ENCODE measurements around the gene A2ML1.
"Not testable (repeated sequence)": the region's sequence is repeated elsewhere in the genome, so short reads cannot be mapped to it uniquely, and the experiment has no call there.

Gene A2ML1

GRCh38 chr12:8909752-8910151 lies 87.3 kb downstream of the A2ML1 start:
- H3K4me1 Mint-ChIP-seq (ENCODE audit: low read depth in 2 of 2), result peaks cover 4 to 6% of the 10 kb centered on the region in 2 donors
- ATAC-seq (replicated peaks), result no peak
- no peak overlapping the region for H3K27ac Mint-ChIP-seq
- peaks cover 4% of the 10 kb centered on the region for H3K36me3 Mint-ChIP-seq (ENCODE audit: insufficient read depth)
- no peaks in the 10 kb centered on the region for H3K9me3 Mint-ChIP-seq
- H3K4me3 Mint-ChIP-seq, result no peak overlapping the region
- DNase-seq, result no peak
- peaks cover 8 to 9% of the 10 kb centered on the region in 2 donors for H3K27me3 Mint-ChIP-seq

- H3K9me3 Mint-ChIP-seq, result no peaks in the 10 kb centered on the region
- peaks cover 3 to 6% of the 10 kb centered on the region in 2 donors for H3K27me3 Mint-ChIP-seq
- peaks cover 4 to 6% of the 10 kb centered on the region in 2 donors for H3K4me1 Mint-ChIP-seq (ENCODE audit: low read depth in 2 of 2)
- ATAC-seq (replicated peaks), result no peak
- no peak overlapping the region for H3K27ac Mint-ChIP-seq
- H3K36me3 Mint-ChIP-seq (ENCODE audit: insufficient read depth), result peaks cover 4% of the 10 kb centered on the region
- no peak overlapping the region for H3K4me3 Mint-ChIP-seq
- DNase-seq, result no peak
These were observed 89.3 kb downstream of the A2ML1 start for GRCh38 chr12:8911606-8912268.

GRCh38 chr12:8912914-8913313 lies 90.5 kb downstream of the A2ML1 start:
- Mint-ChIP-seq H3K36me3 (ENCODE audit: insufficient read depth) (peaks cover 4% of the 10 kb centered on the region), H3K4me1 (ENCODE audit: low read depth in 2 of 2) (peaks cover 4 to 6% of the 10 kb centered on the region in 2 donors), H3K4me3 (peak overlapping the region in 1 of 2 donors; percentile 92), H3K9me3 (no peaks in the 10 kb centered on the region), H3K27ac (peak overlapping the region in 1 of 2 donors; percentile 2), H3K27me3 (no peaks in the 10 kb centered on the region)
- ATAC-seq (replicated peaks) (peak; percentile 12), DNase-seq (peak in 1 of 3 experiments; percentile 23)

GRCh38 chr12:8913702-8914032 lies 91.2 kb downstream of the A2ML1 start:
- no peak for ATAC-seq (replicated peaks)
- Mint-ChIP-seq H3K4me3 (peak overlapping the region; percentile 73 to 92), H3K9me3 (no peaks in the 10 kb centered on the region), H3K27me3 (no peaks in the 10 kb centered on the region), H3K27ac (no peak overlapping the region), H3K4me1 (ENCODE audit: low read depth in 2 of 2) (peaks cover 4 to 6% of the 10 kb centered on the region in 2 donors), H3K36me3 (ENCODE audit: insufficient read depth) (peaks cover 4% of the 10 kb centered on the region)
- no peak for DNase-seq

- not testable (repeated sequence) for H3K9me3 Mint-ChIP-seq; H3K4me1 Mint-ChIP-seq (ENCODE audit: low read depth in 2 of 2); H3K36me3 Mint-ChIP-seq (ENCODE audit: insufficient read depth); H3K27me3 Mint-ChIP-seq
- Mint-ChIP-seq H3K27ac (peak within 1 kb of the TSS in 1 of 2 donors; percentile 2), H3K4me3 (peak within 1 kb of the TSS; percentile 73 to 92)
- DNase-seq (peak; percentile 52 to 59 (median 54)), ATAC-seq (replicated peaks) (peak; percentile 72)
These were observed 91.8 kb downstream of the A2ML1 start, which contains the start of gene PHC1 for GRCh38 chr12:8914033-8914715. Gene PHC1, plus strand, starts transcription at chr12:8914509. Its CDS starts 3,169 bp downstream, at chr12:8917678.

GRCh38 chr12:8914716-8915526 lies 92.5 kb downstream of the A2ML1 start:
- H3K27ac Mint-ChIP-seq, result no peak overlapping the region
- H3K4me3 Mint-ChIP-seq, result no peak overlapping the region
- H3K4me1 Mint-ChIP-seq (ENCODE audit: low read depth in 2 of 2), result peaks cover 4 to 6% of the 10 kb centered on the region in 2 donors
- peak; percentile 81 for ATAC-seq (replicated peaks)
- no peaks in the 10 kb centered on the region for H3K9me3 Mint-ChIP-seq
- H3K36me3 Mint-ChIP-seq (ENCODE audit: insufficient read depth), result peaks cover 4% of the 10 kb centered on the region
- no peaks in the 10 kb centered on the region for H3K27me3 Mint-ChIP-seq
- DNase-seq, result peak; percentile 49 to 58 (median 56)

GRCh38 chr12:8916154-8916553 lies 93.7 kb downstream of the A2ML1 start:
- no peak overlapping the region for H3K4me3 Mint-ChIP-seq
- no peak overlapping the region for H3K27ac Mint-ChIP-seq
- no peaks in the 10 kb centered on the region for H3K27me3 Mint-ChIP-seq
- no peaks in the 10 kb centered on the region for H3K9me3 Mint-ChIP-seq
- peaks cover 4 to 9% of the 10 kb centered on the region in 2 donors for H3K4me1 Mint-ChIP-seq (ENCODE audit: low read depth in 2 of 2)
- H3K36me3 Mint-ChIP-seq (ENCODE audit: insufficient read depth), result peaks cover 7% of the 10 kb centered on the region
- ATAC-seq (replicated peaks) (no peak), DNase-seq (no peak)

GRCh38 chr12:8917031-8917430 lies 94.6 kb downstream of the A2ML1 start:
- H3K36me3 Mint-ChIP-seq (ENCODE audit: insufficient read depth), result peaks cover 10% of the 10 kb centered on the region
- ATAC-seq (replicated peaks) (no peak), DNase-seq (no peak)
- no peaks in the 10 kb centered on the region for H3K9me3 Mint-ChIP-seq
- H3K4me1 Mint-ChIP-seq (ENCODE audit: low read depth in 2 of 2), result peaks cover 4 to 9% of the 10 kb centered on the region in 2 donors
- H3K4me3 Mint-ChIP-seq, result no peak overlapping the region
- no peak overlapping the region for H3K27ac Mint-ChIP-seq
- H3K27me3 Mint-ChIP-seq, result no peaks in the 10 kb centered on the region

GRCh38 chr12:8917751-8918150 lies 95.3 kb downstream of the A2ML1 start:
- no peaks in the 10 kb centered on the region for H3K9me3 Mint-ChIP-seq
- no peak overlapping the region for H3K27ac Mint-ChIP-seq
- H3K4me1 Mint-ChIP-seq (ENCODE audit: low read depth in 2 of 2), result peaks cover 4 to 9% of the 10 kb centered on the region in 2 donors
- ATAC-seq (replicated peaks) (no peak), DNase-seq (no peak)
- peaks cover 14% of the 10 kb centered on the region for H3K36me3 Mint-ChIP-seq (ENCODE audit: insufficient read depth)
- no peaks in the 10 kb centered on the region for H3K27me3 Mint-ChIP-seq
- H3K4me3 Mint-ChIP-seq, result no peak overlapping the region

GRCh38 chr12:8919643-8920042 lies 97.2 kb downstream of the A2ML1 start:
- not testable (repeated sequence) for H3K27me3 Mint-ChIP-seq; H3K9me3 Mint-ChIP-seq; DNase-seq; H3K4me3 Mint-ChIP-seq; H3K4me1 Mint-ChIP-seq (ENCODE audit: low read depth in 2 of 2); H3K27ac Mint-ChIP-seq; ATAC-seq (replicated peaks)
- H3K36me3 Mint-ChIP-seq (ENCODE audit: insufficient read depth), result peaks cover 14% of the 10 kb centered on the region

- no peaks in the 10 kb centered on the region for H3K9me3 Mint-ChIP-seq
- ATAC-seq (replicated peaks), result no peak
- H3K36me3 Mint-ChIP-seq (ENCODE audit: insufficient read depth), result peaks cover 14% of the 10 kb centered on the region
- no peak for DNase-seq
- no peaks in the 10 kb centered on the region for H3K27me3 Mint-ChIP-seq
- H3K27ac Mint-ChIP-seq, result no peak overlapping the region
- H3K4me3 Mint-ChIP-seq, result no peak overlapping the region
- peaks cover 0 to 3% of the 10 kb centered on the region in 2 donors for H3K4me1 Mint-ChIP-seq (ENCODE audit: low read depth in 2 of 2)
These were observed 100.1 kb downstream of the A2ML1 start for GRCh38 chr12:8922544-8922943.
